ENCODE data around the gene KIF1C. TPM values are rescaled to one million over a fixed set of nuclear protein-coding genes. Genes with fewer than 3 reads are reported as not detected.
A peak's percentile ranks its signal among the peaks of the same experiment; 100 is the strongest.

The KIF1C gene
- total RNA-seq, 1 experiment from 2014 or later, result 85.6 TPM

GRCh38 chr17:4950746-4951204, 47.0 kb upstream of the KIF1C start, which contains the start of gene ENO3:
TSS of gene ENO3 (plus strand) at chr17:4951119. CDS start at chr17:4951830, 711 bp downstream.
- Histone ChIP-seq H3K9ac (ENCODE audit: extremely low read depth, insufficient read length, low read length) (peak within 1 kb of the TSS; percentile 6), H2BK12ac (ENCODE audit: insufficient read length, low read depth, low read length) (no peak within 1 kb of the TSS), H4K91ac (ENCODE audit: insufficient read length, low read depth, low read length) (no peak within 1 kb of the TSS), H2BK5ac (ENCODE audit: insufficient read length, low read length) (no peak within 1 kb of the TSS), H2AFZ (ENCODE audit: low read length) (no peak within 1 kb of the TSS), H3K4me2 (ENCODE audit: insufficient read depth, insufficient read length, low read length) (peak within 1 kb of the TSS; percentile 72), H3K79me1 (ENCODE audit: insufficient read depth, low read depth, low read length, poor library complexity, severe bottlenecking) (peaks cover 4% of the 10 kb centered on the region), H3K4ac (ENCODE audit: low read depth, low read length) (no peak within 1 kb of the TSS), H3T11ph (ENCODE audit: low read length) (no peak within 1 kb of the TSS), H3K79me2 (ENCODE audit: insufficient read depth, low read length) (peaks cover 13% of the 10 kb centered on the region; the same call in 1 of the 2 replicates), H3K23ac (ENCODE audit: insufficient read length, low read depth, low read length) (no peak within 1 kb of the TSS), H4K8ac (replicated peaks; ENCODE audit: insufficient read length, low read depth, low read length) (no peak within 1 kb of the TSS), H3K27ac (ENCODE audit: insufficient read length, low read depth, low read length) (no peak within 1 kb of the TSS), H3K9me3 (ENCODE audit: control insufficient read depth, low read depth, low read length) (no peaks in the 10 kb centered on the region), H4K5ac (ENCODE audit: insufficient read length, low read depth, low read length) (no peak within 1 kb of the TSS), H4K20me1 (ENCODE audit: control insufficient read depth, insufficient read depth, insufficient read length) (no peaks in the 10 kb centered on the region), H2AK5ac (ENCODE audit: insufficient read length, low read length) (no peak within 1 kb of the TSS), H3K27me3 (ENCODE audit: insufficient read depth, low read length) (no peaks in the 10 kb centered on the region), H2BK120ac (ENCODE audit: low read depth, low read length, poor library complexity, severe bottlenecking) (no peak within 1 kb of the TSS), H3K23me2 (ENCODE audit: insufficient read length, low read depth, low read length, poor library complexity, severe bottlenecking) (peaks cover 23% of the 10 kb centered on the region), H3K4me1 (ENCODE audit: insufficient read depth, low read length) (peaks cover 4% of the 10 kb centered on the region; the same call in 1 of the 2 replicates), H2BK15ac (ENCODE audit: low read depth, low read length) (no peak within 1 kb of the TSS), H3K18ac (ENCODE audit: insufficient read length, low read depth, low read length) (peak within 1 kb of the TSS; percentile 80), H3K56ac (ENCODE audit: insufficient read length, low read depth, low read length) (no peak within 1 kb of the TSS), H3K14ac (ENCODE audit: insufficient read depth, low read length) (peak within 1 kb of the TSS; percentile 49; the same call in 1 of the 2 replicates), H2BK20ac (ENCODE audit: low read depth, low read length, poor library complexity, severe bottlenecking) (no peak within 1 kb of the TSS)
- TF ChIP-seq CTCF (conservative IDR thresholded peaks at IDR 0.05), result no peak
- Mint-ChIP-seq H3K27ac (peak within 1 kb of the TSS; percentile 84 to 94 (median 93)), H3K27me3 (ENCODE audit: low read depth) (no peaks in the 10 kb centered on the region), H3K4me1 (peaks cover 35 to 36% of the 10 kb centered on the region in 2 experiments), H3K36me3 (ENCODE audit: insufficient read depth in 1 of 3, low read depth in 3 of 3) (peaks cover 10 to 17% (median 13%) of the 10 kb centered on the region in 3 experiments), H3K4me3 (peak within 1 kb of the TSS; percentile 87 to 95), H3K9me3 (peaks cover 0 to 2% of the 10 kb centered on the region in 2 experiments; a peak in 1 of 5 replicates)
- no CpG with 5 or more reads among the region's 7 CpGs for WGBS (ENCODE audit: extremely low coverage, insufficient read length, low lambda C conversion rate)
- DNase-seq, result peak; percentile 68

Measured in H9 (cell line).